GM23338 (cell line): Measurements from ENCODE around the gene CD247. TPM values are rescaled to one million over a fixed set of nuclear protein-coding genes. Genes with fewer than 3 reads are reported as not detected.

Source experiments
- ATAC-seq: fragments of 200-7000 bp; cut with Tn5 transposase; 3 replicates; pipeline ENCODE4 v1.9.1; 2020
- DNase-seq: peaks from one replicate; pipeline ENCODE4 v3.0.0-alpha.2; 2015; ENCODE audit warnings: low spot score
- H2AFZ ChIP-seq: fragments of 200-600 bp; sonication (generic); 2 replicates; pipeline ENCODE4 v1.8.0; 2016; ENCODE audit warnings: antibody characterized with exemption, mild to moderate bottlenecking, moderate library complexity
- H3F3A ChIP-seq: fragments of 200-600 bp; sonication (generic); replicated peaks from 2 replicates; pipeline ENCODE4 v1.8.0; 2017; ENCODE audit warnings: antibody characterized with exemption, mixed run types, low read depth
- H3K27ac ChIP-seq: fragments of 200-600 bp; sonication (generic); 2 replicates; pipeline ENCODE4 v1.6.1; 2016; ENCODE audit warnings: low read depth
- H3K27me3 ChIP-seq: fragments of 200-600 bp; sonication (generic); 2 replicates; pipeline ENCODE4 v1.8.0; 2016; ENCODE audit warnings: mild to moderate bottlenecking, mixed run types, moderate library complexity; ENCODE audit not compliant: insufficient read depth
- H3K36me3 ChIP-seq: fragments of 200-600 bp; sonication (generic); 2 replicates; pipeline ENCODE4 v1.8.0; 2016; ENCODE audit warnings: mild to moderate bottlenecking; ENCODE audit not compliant: insufficient read depth
- H3K4me1 ChIP-seq: fragments of 200-600 bp; sonication (generic); 2 replicates; pipeline ENCODE4 v1.8.0; 2016; ENCODE audit warnings: mild to moderate bottlenecking, moderate library complexity; ENCODE audit not compliant: insufficient read depth
- H3K4me2 ChIP-seq: fragments of 200-600 bp; sonication (generic); 2 replicates; pipeline ENCODE4 v1.7.1; 2017; ENCODE audit warnings: mixed run types
- H3K4me3 ChIP-seq: fragments of 200-600 bp; sonication (generic); 2 replicates; pipeline ENCODE4 v1.6.1; 2016; ENCODE audit warnings: mixed run types
- H3K79me2 ChIP-seq: fragments of 200-600 bp; sonication (generic); replicated peaks from 2 replicates; pipeline ENCODE4 v1.8.0; 2017; ENCODE audit warnings: mild to moderate bottlenecking; ENCODE audit not compliant: insufficient read depth
- H3K9me2 ChIP-seq: fragments of 200-600 bp; sonication (generic); 2 replicates; pipeline ENCODE4 v1.8.0; 2017; ENCODE audit not compliant: insufficient read depth
- H4K20me1 ChIP-seq: fragments of 200-600 bp; sonication (generic); replicated peaks from 2 replicates; pipeline ENCODE4 v1.8.0; 2017; ENCODE audit warnings: mild to moderate bottlenecking; ENCODE audit not compliant: insufficient read depth
- H3K27ac Mint-ChIP-seq: 2 replicates; pipeline ENCODE4 v1.8.0; 2020; ENCODE audit warnings: inconsistent platforms, mild to moderate bottlenecking, moderate library complexity, mixed read lengths
- H3K27me3 Mint-ChIP-seq: 3 replicates; pipeline ENCODE4 v1.8.0; 2022; ENCODE audit warnings: low read depth, mild to moderate bottlenecking, moderate library complexity, mixed read lengths, inconsistent platforms; ENCODE audit not compliant: insufficient read depth, poor library complexity
- H3K36me3 Mint-ChIP-seq: 3 replicates; pipeline ENCODE4 v1.8.0; 2021; ENCODE audit warnings: low read depth, mild to moderate bottlenecking, inconsistent platforms, moderate library complexity, mixed read lengths
- H3K4me1 Mint-ChIP-seq: 3 replicates; pipeline ENCODE4 v1.8.0; 2020; ENCODE audit warnings: mild to moderate bottlenecking, inconsistent platforms, mixed read lengths
- H3K4me3 Mint-ChIP-seq: 3 replicates; pipeline ENCODE4 v1.8.0; 2021; ENCODE audit warnings: moderate library complexity, mild to moderate bottlenecking, inconsistent platforms, mixed read lengths
- H3K9me3 Mint-ChIP-seq: 3 replicates; pipeline ENCODE4 v1.8.0; 2020; ENCODE audit warnings: moderate library complexity, mild to moderate bottlenecking, inconsistent platforms, mixed read lengths
- EZH2 ChIP-seq: fragments of 200-600 bp; sonication (generic); IDR thresholded peaks from one replicate; pipeline ENCODE4 v1.8.0; 2017; ENCODE audit warnings: antibody characterized with exemption, mild to moderate bottlenecking, low read depth; ENCODE audit not compliant: unreplicated experiment
- EZH2phosphoT487 ChIP-seq: fragments of 200-600 bp; sonication (generic); IDR thresholded peaks from one replicate; pipeline ENCODE4 v1.8.1; 2018; ENCODE audit warnings: antibody characterized with exemption; ENCODE audit not compliant: unreplicated experiment
- JUNB ChIP-seq: IDR thresholded peaks from one replicate; pipeline ENCODE4 v1.6.1; 2016; ENCODE audit warnings: antibody characterized with exemption; ENCODE audit not compliant: unreplicated experiment
- ZNF114 ChIP-seq: fragments of 250-450 bp; sonication (Bioruptor Pico); IDR thresholded peaks from 2 replicates; pipeline ENCODE4 v1.5.0; 2020; ENCODE audit warnings: mild to moderate bottlenecking, moderate library complexity
- ZNF462 ChIP-seq: fragments of 250-450 bp; sonication (Bioruptor Pico); IDR thresholded peaks from 2 replicates; pipeline ENCODE4 v1.5.0; 2020; ENCODE audit warnings: mild to moderate bottlenecking, moderate library complexity
- polyA plus RNA-seq: library from polyadenylated mRNA; unstranded; fragments of >200 nt; fragmentation: Nextera tagmentation; extraction: Ambion mirVana; gene quantifications from 2 replicates; pipeline ENCODE4 v1.2.1, GENCODE V29; 2016
- total RNA-seq: library from RNA; depleted of rRNA; stranded (reverse); fragments of >200 nt; shearing (Covaris generic); gene quantifications from 2 replicates; pipeline ENCODE4 v1.2.3, GENCODE V29; 2014

The CD247 gene
- total and polyA plus RNA-seq, 2 experiments from 2014 or later, result 1.2 to 1.4 TPM

- Histone ChIP-seq H3K27me3 (no peaks in the 10 kb centered on the region), H3K79me2 (no peaks in the 10 kb centered on the region), H3K4me2 (no peak overlapping the region), H3K9me2 (no peaks in the 10 kb centered on the region), H2AFZ (no peak overlapping the region), H4K20me1 (no peaks in the 10 kb centered on the region), H3K4me1 (no peaks in the 10 kb centered on the region), H3K27ac (no peak overlapping the region), H3K36me3 (no peaks in the 10 kb centered on the region), H3F3A (no peaks in the 10 kb centered on the region), H3K4me3 (no peak overlapping the region)
- H3K36me3 Mint-ChIP-seq, result no peaks in the 10 kb centered on the region
- H3K9me3 Mint-ChIP-seq, result no peaks in the 10 kb centered on the region
- DNase-seq (no peak), ATAC-seq (no peak)
- peaks cover 9% of the 10 kb centered on the region for H3K4me1 Mint-ChIP-seq
- H3K27ac Mint-ChIP-seq, result no peak overlapping the region
- TF ChIP-seq JUNB (no peak), ZNF462 (CRISPR knock-in tag) (no peak)
- H3K27me3 Mint-ChIP-seq, result peaks cover 6% of the 10 kb centered on the region
- H3K4me3 Mint-ChIP-seq, result no peak overlapping the region
Observed at GRCh38 chr1:167561753-167562152, 43.4 kb upstream of the CD247 start.

- H3K4me1 Mint-ChIP-seq, result peaks cover 3% of the 10 kb centered on the region
- Histone ChIP-seq H3K4me1 (no peaks in the 10 kb centered on the region), H3K36me3 (no peaks in the 10 kb centered on the region), H3K27ac (no peak overlapping the region), H3K4me2 (no peak overlapping the region), H3K9me2 (no peaks in the 10 kb centered on the region), H3K4me3 (no peak overlapping the region), H4K20me1 (no peaks in the 10 kb centered on the region), H2AFZ (no peak overlapping the region), H3F3A (no peaks in the 10 kb centered on the region), H3K79me2 (peaks cover 8% of the 10 kb centered on the region; the same call in 1 of the 2 replicates), H3K27me3 (peaks cover 2% of the 10 kb centered on the region; the same call in 1 of the 2 replicates)
- H3K4me3 Mint-ChIP-seq, result no peak overlapping the region
- H3K36me3 Mint-ChIP-seq, result no peaks in the 10 kb centered on the region
- no peaks in the 10 kb centered on the region for H3K9me3 Mint-ChIP-seq
- H3K27ac Mint-ChIP-seq, result no peak overlapping the region
- DNase-seq (peak; percentile 89), ATAC-seq (no peak; the same call in 2 of the 3 replicates)
- H3K27me3 Mint-ChIP-seq, result peaks cover 13% of the 10 kb centered on the region
- TF ChIP-seq ZNF114 (no peak), ZNF462 (CRISPR knock-in tag) (no peak), JUNB (no peak), EZH2phosphoT487 (no peak), EZH2 (no peak)
Observed at GRCh38 chr1:167555971-167556714, 37.8 kb upstream of the CD247 start.
